Measurements from ENCODE around the gene HRH3.

DNA sequence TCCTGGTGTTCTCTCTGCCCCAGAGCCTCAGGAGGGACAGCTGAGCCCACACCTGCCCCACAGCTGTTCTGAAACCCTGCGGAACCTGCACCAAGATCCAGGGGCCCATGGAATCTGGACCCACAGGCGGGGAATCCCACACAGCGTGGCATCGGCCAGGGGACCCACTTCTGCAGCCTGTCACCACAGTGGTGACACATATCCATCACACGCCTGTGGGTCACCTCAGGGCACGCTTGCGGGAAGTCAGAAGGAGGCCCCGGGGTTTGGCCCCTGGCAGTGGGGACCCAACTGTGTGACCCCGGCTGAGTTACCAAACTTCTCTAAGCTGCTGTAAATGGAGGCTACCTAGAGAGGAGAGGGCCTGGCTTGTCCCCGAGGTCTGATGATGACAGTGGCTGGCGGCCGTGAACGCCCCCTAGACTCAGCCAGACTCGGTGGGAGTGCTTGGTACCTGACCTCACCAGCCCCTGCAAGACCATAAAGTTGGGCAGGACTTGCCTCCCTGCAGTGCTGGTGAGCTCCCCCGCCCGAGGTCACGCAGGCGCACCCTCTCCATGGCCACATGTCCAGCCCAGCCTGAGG lies 2.3 kb upstream of the HRH3 start:
- no peak for TF ChIP-seq POLR2A (IDR thresholded peaks at IDR 0.05; ENCODE audit: extremely low read depth, insufficient read length)
- TF ChIP-seq, protein P1, sequence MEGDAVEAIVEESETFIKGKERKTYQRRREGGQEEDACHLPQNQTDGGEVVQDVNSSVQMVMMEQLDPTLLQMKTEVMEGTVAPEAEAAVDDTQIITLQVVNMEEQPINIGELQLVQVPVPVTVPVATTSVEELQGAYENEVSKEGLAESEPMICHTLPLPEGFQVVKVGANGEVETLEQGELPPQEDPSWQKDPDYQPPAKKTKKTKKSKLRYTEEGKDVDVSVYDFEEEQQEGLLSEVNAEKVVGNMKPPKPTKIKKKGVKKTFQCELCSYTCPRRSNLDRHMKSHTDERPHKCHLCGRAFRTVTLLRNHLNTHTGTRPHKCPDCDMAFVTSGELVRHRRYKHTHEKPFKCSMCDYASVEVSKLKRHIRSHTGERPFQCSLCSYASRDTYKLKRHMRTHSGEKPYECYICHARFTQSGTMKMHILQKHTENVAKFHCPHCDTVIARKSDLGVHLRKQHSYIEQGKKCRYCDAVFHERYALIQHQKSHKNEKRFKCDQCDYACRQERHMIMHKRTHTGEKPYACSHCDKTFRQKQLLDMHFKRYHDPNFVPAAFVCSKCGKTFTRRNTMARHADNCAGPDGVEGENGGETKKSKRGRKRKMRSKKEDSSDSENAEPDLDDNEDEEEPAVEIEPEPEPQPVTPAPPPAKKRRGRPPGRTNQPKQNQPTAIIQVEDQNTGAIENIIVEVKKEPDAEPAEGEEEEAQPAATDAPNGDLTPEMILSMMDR (IDR thresholded peaks at IDR 0.05; ENCODE audit: low read depth, low read length): no peak
- TF ChIP-seq, protein P2, sequence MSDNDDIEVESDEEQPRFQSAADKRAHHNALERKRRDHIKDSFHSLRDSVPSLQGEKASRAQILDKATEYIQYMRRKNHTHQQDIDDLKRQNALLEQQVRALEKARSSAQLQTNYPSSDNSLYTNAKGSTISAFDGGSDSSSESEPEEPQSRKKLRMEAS (IDR thresholded peaks at IDR 0.05; ENCODE audit: low read depth, low read length): no peak
